IMR-90 (cell line): ENCODE data around the gene LGALS16.

Experiments
- BHLHE40 ChIP-seq: fragments of 150-350 bp; IDR thresholded peaks from 2 replicates; pipeline ENCODE4 v1.6.1; 2016; ENCODE audit warnings: mild to moderate bottlenecking, low read depth, low read length
- CTCF ChIP-seq: conservative IDR thresholded peaks from 2 replicates; pipeline ENCODE4 v1.5.1; 2012; ENCODE audit warnings: mild to moderate bottlenecking, low read depth, low read length, improper control_type of control experiment
- ELK1 ChIP-seq: fragments of 150-350 bp; IDR thresholded peaks from 2 replicates; pipeline ENCODE4 v1.6.1; 2016; ENCODE audit warnings: low read depth, mild to moderate bottlenecking, low read length, moderate library complexity, borderline replicate concordance
- FOS ChIP-seq: fragments of 150-350 bp; IDR thresholded peaks from 2 replicates; pipeline ENCODE4 v1.6.1; 2016; ENCODE audit warnings: low read depth, low read length
- MAFK ChIP-seq: IDR thresholded peaks from 2 replicates; pipeline ENCODE4 v1.6.1; 2012; ENCODE audit warnings: low read depth, low read length, improper control_type of control experiment
- MAZ ChIP-seq: IDR thresholded peaks from 2 replicates; pipeline ENCODE4 v1.6.1; 2012; ENCODE audit warnings: low read depth, mild to moderate bottlenecking, low read length, improper control_type of control experiment, moderate library complexity, borderline replicate concordance
- MXI1 ChIP-seq: IDR thresholded peaks from 2 replicates; pipeline ENCODE4 v1.6.1; 2012; ENCODE audit warnings: low read depth, mild to moderate bottlenecking, low read length, moderate library complexity, borderline replicate concordance
- POLR2A ChIP-seq: IDR thresholded peaks from 2 replicates; pipeline ENCODE4 v1.6.1; 2012; ENCODE audit warnings: mild to moderate bottlenecking, low read depth, low read length
- RAD21 ChIP-seq: IDR thresholded peaks from 2 replicates; pipeline ENCODE4 v1.6.1; 2012; ENCODE audit warnings: low read length, improper control_type of control experiment
- SMC3 ChIP-seq: fragments of 150-350 bp; IDR thresholded peaks from 2 replicates; pipeline ENCODE4 v1.6.1; 2016; ENCODE audit warnings: low read depth, mild to moderate bottlenecking, antibody characterized with exemption, low read length, moderate library complexity
- USF2 ChIP-seq: fragments of 150-350 bp; IDR thresholded peaks from 2 replicates; pipeline ENCODE4 v1.6.1; 2017; ENCODE audit warnings: mild to moderate bottlenecking, antibody characterized with exemption, low read length, low read depth

GRCh38 chr19:39637891-39638290 is 17.8 kb upstream of the LGALS16 start:
- TF ChIP-seq ELK1 (no peak), CTCF (no peak), MAFK (no peak), POLR2A (no peak), BHLHE40 (no peak), MAZ (no peak), RAD21 (no peak), USF2 (no peak), SMC3 (no peak), MXI1 (no peak), FOS (no peak)
